Stimulated activated CD8-positive, alpha-beta memory T cell treated with anti-CD3 and anti-CD28 coated beads, Interleukin-4, amount 100 ng/mL, for 48 hours (primary cell): Measurements from ENCODE around the gene C20orf96.

ENCODE experiments used
- DNase-seq: peaks from one replicate; pipeline ENCODE4 v3.0.0-alpha.2; 2020

The C20orf96 gene

DNA sequence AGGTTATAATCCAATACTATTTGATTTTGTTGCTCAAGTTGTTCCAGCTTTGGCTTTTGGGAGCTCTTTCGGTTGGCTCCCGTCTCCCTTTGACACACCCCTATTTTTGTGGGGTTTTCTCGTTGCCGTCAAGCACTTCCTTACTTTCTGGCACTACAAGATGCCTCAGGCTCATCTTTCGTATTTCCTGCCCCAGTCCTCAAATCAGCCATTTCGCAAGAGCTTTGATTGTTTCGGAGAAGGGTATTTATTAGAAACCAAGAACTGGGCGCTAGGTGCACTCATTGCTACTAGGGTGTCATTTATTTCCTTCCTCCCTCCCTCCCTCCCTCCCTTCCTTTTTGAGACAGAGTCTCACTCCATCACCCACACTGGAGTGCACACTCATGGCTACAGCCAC is 21.5 kb upstream of the C20orf96 start:
- no peak for DNase-seq

DNA sequence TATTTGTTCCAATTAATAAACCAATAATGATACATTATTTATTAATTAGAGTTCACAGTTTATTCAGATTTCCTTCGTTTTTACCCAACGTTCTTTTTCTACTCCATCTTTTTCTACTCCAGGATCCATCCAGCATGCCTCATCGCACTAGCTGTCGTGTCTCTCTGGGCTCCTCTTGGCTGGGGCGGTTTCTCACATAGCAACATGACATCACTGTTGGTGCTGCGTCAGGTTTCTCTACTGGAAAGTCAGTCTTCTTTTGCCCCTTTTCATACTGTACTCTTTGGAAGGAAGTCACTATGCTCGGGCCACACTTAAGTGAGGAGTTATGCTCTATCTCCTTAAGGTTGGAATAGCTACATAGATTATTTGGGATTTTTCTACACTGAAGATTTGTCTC is 21.1 kb upstream of the C20orf96 start:
- DNase-seq, result no peak

DNA sequence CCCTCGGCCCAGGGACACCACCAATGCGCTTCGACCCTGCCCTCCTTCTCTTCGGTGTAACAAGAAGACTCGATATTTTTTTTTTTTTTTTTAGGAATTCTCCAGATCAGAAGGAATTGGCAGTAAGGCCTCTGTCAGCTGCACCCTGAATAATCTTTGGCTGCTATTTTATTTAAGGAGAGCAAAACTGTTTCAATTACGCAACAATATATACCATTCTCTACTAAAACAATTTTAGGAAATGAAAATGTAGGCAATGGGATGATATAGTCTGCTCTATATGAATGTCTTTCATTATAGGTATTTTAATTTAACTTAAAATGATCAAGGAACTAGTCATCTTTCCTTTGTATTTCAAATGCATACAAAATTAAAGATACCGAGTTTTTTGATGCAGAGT is 20.1 kb upstream of the C20orf96 start:
- no peak for DNase-seq

DNA sequence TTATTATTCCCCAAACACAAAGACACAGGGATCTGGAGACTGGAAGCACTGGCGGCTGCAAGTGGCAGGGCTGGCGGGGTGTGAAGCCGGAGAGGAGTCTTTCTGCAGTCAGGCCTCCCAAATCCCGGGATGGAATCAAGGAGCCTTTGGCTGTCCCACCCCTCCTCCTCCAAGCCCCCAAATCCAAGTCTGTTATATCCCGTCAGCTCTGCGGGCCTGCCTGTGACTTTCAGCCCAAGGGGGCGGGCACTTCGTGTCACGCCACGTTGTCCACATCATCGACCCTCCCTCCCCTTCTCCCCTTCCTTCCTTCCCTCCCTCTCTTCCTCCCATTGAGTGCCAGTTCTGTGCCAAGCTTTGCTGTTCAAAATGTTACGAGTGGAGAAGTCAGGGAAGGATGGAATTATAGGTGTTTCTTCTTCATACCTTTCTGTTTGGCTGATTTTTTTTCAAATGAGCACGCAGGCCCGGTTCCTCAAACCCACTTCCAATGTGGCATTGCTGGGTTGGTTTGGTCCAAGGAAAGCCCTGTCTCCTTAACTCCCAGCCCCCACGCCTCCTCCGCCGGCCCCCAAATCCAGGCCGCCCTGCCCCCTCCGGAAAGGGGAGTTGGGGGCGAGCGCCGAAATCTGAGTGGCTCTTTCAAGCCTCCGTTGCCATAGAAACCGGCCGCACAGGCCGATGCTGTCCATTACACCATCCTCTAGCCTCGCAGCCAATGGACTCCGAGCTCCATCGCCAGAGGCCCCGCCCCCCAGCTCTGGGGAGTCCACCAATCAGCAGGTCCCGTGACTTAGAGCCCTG is 19.5 kb upstream of the C20orf96 start:
- DNase-seq, result peak; percentile 92

DNA sequence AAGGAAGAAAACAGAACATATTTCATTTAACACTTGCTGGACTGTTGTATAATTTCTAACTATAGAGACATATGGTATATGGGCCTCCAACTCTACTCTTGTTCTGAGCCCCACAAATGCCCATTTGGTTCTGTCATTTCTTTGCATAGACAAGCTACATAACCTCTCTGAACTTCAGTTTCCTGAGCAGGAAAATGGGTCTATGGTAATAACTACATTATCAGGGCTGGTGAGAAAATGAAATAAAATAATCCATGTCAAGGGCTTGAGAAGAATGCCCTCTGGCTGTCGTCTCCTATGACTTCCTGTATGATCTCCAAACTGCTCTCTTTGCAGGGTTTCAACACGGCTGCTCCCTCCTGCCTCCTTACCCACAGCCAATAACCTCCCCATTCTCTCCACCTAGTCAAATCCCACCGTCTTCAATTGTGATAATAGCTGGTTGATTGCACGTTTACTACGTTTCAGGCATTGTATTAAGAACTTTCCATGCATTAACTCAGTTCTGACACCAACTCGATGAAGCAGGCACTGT is 18.8 kb upstream of the C20orf96 start:
- no peak for DNase-seq

DNA sequence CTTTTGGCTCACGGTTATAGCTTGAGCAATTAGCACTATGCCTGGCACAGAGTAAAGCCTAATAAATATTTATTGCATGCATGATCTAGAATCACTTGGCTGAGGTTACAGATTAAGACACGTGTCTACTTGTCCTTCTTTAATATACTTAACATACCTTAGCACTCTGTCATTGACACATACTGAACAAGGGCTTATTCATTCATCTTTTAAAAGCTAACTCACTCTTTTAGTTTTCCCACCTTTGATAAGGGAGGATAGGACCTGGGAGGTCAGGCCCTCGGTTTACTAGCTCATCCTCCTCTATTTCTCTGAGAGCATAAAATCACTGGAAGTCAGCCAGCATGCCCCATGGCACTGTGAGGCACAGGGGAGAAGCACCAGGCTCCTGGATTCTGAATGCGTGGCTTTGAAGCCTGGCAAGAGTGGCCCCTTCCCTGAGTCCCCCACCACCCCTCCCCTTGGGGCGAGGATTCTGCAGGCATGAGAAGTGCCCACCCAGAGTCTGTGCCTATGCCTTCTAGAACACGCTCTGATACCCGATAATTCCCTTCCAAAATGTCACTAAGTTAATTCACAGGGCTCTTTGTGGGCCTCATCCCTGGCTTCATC is 18.0 kb upstream of the C20orf96 start:
- no peak for DNase-seq

DNA sequence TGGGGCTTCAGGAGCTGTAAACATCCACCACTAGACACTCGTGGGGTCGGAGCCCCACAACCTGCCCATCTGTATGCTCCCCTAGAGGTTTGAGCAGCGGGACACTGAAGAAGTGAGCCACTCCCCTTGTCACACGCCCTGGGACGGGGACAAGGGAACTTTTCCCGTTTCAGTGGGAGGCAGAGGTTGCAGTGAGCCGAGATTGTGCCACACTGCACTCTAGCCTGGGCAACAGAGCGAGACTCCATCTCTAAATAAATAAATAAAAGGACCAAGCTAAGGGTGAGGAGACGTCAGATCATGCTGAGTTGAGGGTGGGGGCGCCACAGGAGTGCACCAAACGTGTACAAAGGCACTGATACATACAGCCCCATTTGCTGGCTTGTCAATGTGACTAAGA is 15.2 kb upstream of the C20orf96 start:
- no peak for DNase-seq

DNA sequence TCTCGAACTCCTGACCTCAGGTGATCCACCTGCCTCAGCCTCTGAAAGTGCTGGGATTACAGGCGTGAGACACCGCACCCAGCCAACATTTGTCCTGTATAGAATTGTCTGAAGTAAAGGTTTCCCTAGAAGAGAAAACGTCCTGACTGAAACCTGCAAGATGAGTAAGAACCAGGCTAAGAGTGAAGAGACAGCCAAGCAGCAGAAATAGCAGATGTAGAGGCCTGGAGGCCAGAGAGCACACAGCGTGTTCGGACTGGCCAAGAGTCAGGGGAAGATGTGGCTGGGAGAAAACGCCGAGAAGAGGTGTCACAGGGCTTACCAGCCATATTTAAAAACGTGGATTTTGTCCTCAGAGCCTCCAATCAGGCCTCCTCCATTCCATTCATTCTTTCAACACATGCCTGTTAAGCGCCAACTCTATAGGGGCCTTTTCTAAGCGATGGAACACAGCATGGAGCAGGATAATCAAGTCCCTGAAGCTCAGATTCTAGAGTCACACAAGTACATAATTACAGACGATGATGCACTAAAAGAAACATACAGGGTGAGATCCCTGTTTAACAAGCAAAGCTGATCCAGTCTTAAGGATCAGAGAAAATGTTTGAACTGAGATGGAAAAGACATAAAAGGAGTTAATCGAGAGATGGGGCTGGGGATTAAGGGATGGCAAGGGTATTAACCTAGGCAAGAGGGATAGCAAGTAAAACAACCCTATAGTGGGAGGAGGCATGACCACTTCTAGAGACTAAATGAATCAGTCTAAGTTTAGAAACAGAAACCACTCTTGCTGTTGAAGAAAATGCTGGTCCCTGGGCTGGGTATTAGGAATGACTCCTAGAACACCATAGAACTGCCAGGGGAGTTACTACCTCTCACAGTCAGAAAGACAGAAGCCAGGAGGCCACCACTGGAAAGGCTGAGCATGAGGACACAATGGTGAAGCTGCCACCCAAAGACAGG is 11.6 kb upstream of the C20orf96 start:
- DNase-seq, result no peak

DNA sequence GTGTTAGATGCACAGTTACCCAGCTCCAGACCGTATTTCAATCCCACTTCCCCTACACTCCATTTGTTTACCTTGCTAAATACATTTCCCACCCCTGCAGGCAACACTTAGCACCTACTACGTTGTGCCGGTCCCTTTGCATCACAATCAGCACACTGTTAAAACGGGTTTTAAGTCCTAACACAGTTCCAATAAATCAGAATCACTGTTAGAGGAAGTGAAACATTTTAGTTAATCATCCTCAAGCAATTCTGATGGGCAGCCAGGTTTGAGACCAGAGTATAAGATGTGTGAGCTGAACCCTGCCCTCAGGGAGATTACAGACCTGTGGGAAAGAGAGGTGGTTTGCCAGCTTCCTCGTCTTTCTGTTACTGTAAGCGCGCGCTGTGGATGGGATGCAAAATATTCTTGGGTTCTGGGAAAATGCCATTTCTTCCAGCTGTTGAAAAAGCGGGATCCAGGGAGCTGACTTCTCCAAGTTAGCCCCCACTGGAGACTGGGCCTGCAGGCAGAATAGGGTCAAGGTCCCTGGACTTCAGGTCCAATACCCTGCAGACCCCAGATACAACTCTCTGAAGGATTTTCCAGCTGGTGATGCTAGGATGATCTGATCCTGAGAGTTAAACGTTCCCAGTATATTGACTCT is 9.9 kb upstream of the C20orf96 start:
- no peak for DNase-seq

DNA sequence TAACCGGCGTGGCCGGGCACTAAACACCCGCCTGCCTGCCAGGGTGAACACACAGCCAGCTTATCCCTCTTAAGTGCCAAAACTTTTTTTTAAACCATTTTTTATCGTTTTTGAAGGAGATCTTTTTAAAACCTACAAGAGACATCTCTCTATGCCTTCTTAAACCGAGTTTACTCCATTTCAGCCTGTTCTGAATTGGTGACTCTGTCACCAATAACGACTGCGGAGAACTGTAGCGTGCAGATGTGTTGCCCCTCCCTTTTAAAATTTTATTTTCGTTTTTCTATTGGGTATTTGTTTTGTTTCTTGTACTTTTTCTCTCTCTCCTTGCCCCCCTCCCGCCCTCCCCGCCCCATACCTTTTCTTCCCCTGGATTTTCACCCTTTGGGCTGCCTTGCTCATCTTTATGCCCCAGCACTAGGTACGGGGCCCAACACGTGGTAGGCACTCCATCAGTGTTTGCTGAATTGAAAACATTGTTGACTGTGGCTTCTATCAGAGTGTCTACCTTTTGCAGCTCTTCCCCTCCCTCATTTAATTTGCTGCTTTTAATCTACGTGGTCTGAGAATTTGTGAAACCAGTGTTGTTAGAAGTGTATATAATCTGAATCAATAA is 8.3 kb upstream of the C20orf96 start:
- no peak for DNase-seq

DNA sequence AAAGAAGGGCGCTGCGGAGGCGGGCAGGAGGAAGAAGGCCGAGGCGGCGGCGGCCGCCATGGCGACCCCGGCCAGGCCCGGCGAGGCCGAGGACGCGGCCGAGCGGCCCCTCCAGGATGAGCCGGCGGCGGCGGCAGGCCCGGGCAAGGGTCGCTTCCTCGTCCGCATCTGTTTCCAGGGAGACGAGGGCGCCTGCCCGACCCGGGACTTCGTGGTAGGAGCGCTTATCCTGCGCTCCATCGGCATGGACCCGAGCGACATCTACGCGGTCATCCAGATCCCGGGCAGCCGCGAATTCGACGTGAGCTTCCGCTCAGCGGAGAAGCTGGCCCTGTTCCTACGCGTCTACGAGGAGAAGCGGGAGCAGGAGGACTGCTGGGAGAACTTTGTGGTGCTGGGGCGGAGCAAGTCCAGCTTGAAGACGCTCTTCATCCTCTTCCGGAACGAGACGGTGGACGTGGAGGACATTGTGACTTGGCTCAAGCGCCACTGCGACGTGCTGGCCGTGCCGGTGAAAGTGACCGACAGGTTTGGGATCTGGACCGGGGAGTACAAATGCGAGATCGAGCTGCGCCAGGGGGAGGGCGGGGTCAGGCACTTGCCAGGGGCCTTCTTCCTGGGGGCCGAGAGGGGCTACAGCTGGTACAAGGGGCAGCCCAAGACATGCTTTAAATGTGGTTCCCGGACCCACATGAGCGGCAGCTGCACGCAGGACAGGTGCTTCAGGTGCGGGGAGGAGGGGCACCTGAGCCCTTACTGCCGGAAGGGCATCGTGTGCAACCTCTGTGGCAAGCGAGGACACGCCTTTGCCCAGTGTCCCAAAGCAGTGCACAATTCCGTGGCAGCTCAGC is 7.6 kb upstream of the C20orf96 start:
- DNase-seq, result peak; percentile 60

DNA sequence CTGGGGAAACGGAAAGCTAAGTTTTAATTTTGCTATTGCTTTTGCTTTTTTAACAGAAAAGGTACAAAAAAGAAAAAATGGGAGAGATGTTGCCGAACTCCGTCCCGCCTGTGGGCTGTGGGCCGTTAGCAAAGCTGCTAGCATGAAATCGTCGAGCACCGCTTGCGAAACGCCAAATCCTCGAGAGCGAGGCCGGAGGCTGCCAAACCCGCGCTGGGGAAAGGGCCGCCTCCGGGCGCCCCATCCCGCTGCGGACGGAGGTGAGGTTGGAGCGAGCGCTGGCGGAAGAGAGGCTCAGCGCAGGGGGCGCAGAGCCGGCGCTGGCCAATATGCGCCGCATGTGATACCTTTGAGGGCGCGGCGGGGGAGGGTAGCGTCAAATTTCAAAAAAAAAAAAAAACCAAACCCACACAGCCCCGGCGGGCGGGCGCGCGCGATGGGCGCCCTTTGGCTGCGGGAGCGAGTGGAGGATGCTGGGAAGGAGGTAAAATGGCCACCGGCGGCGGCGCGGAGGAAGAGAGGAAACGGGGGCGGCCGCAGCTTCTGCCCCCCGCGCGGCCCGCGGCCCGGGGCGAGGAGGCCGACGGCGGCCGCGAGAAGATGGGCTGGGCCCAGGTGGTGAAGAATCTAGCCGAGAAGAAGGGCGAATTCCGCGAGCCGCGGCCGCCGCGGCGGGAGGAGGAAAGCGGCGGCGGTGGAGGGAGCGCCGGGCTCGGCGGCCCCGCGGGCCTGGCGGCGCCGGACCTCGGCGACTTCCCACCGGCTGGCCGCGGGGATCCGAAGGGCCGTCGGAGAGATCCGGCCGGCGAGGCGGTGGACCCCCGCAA is 6.8 kb upstream of the C20orf96 start, which contains the start of gene ZCCHC3:
Gene ZCCHC3, plus strand, starts transcription at position 473 of the 827 bp plus-strand sequence. Its CDS starts 17 bp downstream, at position 490.
- peak; percentile 87 for DNase-seq

DNA sequence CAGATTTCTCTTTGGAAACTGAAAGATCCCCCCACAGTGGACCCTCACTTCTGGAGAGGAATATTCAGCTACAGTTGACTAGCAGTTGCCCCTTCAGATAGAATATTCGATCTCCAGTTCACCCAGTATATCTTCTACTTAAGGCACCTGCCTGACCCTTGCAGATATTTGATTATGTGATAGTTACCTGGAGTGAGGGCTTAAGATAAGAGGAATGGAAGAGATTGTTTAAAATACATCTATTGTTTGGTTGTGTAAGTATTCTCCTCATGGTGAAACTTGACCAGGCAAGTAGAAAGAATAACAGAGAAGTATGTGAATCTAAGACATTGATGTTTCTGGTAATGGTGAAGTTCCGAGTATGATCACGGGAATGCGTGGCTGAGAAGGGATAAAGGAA is 5.3 kb upstream of the C20orf96 start:
- DNase-seq, result no peak

DNA sequence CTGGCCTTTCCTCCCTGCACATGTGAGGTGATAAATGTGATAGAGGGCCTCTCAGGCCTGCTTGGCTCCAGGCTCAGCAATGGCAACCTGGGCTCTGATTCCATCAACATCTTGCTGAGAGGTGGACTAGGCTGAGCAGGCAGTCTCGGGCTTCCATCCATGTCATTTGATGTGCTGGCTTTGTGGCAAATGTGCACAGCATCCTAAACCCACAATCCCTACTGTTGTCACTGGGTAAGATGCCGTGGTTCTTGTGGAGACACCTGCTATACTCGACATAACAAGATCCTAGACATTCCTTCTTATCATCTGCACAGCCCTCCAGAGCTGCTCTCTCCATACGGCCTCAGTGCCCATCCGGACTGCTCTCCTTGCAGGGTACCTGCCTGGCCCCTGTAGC is 4.1 kb upstream of the C20orf96 start:
- DNase-seq, result no peak

DNA sequence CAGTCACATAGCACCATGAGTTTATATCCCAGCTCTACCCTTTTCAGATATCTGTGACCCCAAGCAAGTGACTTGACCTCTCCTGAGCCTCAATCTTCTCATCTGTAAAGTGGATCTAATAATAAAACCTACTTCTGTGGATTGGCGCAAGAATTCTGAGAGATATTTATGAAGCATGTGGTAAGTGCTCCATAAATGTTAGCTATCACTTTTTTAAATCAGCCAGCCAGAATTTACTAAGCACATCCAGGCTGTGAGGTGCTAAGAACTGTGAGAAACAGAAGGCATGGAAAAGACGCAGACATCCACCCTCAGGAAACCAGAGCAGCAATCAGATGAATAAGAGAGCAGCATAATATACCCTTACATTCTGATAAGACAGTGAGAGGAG is 862 bp downstream of the C20orf96 start:
- no peak for DNase-seq

DNA sequence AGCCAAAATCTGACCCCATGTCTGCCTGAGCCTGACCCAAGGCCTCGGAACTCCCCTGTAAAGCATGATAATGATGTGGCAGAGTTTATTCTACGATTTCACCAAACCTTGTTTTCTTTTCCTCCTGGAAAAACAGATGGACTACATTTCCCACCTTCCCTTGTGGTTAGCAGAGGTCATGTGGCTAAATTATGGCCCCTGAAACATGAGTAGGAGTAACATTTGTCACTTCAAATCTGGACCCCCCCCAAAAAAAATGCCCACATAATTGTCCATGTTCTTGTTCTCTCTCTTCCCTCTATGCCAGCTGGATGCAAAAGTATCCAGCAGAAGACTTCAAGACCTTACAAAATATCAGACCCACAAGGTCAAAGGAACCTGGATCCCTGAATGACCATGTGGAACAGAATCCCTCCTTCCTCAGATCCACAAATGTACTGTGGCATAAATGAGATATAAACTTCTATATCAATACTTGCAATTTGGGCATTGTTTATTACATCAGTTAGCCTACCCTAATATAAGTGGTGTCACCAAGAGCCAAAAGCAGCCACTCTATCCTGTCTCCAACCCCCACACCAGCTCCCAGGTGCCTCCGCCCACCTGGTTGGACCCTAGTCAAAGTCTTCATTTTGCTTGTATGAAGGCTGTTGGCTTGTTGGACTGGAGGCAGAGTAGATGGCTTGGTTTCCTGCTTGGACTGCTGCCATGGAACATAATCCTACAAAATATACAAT is 1.4 kb downstream of the C20orf96 start:
- DNase-seq, result no peak

DNA sequence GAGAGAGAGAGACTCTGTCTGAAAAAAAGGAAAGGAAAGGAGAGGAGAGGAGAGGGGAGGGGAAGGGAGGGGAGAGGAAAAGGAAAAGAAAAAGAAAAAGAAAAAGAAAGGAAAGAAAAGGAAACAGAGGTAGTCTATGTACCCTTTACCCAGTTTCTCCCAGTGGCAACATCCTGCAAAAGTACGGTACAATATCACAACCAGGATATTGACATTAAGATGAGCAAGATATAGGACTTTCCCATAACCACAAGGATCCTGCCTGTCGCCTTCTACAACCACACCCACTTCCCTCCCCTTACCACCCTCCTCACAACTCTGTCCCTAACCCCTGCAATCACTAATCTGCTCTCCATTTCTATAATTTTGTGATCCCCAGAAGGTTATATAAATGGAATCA is 4.0 kb downstream of the C20orf96 start:
- no peak for DNase-seq

DNA sequence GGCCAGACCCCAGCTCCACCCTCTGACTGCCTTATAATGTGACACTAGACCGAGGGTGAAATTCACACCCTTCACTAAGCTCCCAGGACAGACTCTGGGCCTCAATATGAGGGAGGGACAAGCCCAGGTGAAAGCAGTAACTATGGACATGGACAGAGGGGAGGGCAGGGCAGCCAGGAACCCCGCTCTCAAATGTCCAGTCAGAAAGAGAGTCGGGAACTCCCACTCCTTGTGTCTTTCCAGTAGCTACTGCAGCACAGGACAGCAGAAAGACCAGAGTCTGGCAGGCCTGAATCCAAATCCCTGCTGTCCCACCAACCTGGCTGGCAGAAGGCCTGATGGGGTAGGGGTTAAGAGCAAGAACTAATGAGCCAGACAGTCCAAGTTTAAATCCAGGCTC is 6.4 kb downstream of the C20orf96 start:
- DNase-seq, result no peak
